8988T (cell line): ENCODE results near the gene DLL4.

Source experiments
- DNase-seq: peaks from one replicate; pipeline ENCODE4 v3.0.0; 2011

DLL4 gene

GRCh38 chr15:40927873-40928806, 1.0 kb upstream of the DLL4 start:
- no peak for DNase-seq

GRCh38 chr15:40929660-40930429, 705 bp downstream of the DLL4 start:
- DNase-seq, result no peak

- DNase-seq, result peak; percentile 68
These were observed 1.5 kb downstream of the DLL4 start for GRCh38 chr15:40930430-40931299.

- no peak for DNase-seq
These were observed 2.4 kb downstream of the DLL4 start for GRCh38 chr15:40931300-40932142.

GRCh38 chr15:40932156-40932555, 3.0 kb downstream of the DLL4 start:
- DNase-seq, result no peak

GRCh38 chr15:40932649-40933516, 3.7 kb downstream of the DLL4 start:
- DNase-seq, result no peak

- no peak for DNase-seq
These were observed 4.4 kb downstream of the DLL4 start for GRCh38 chr15:40933517-40933902.

- no peak for DNase-seq
These were observed 5.3 kb downstream of the DLL4 start for GRCh38 chr15:40934457-40934856.

- DNase-seq, result no peak
These were observed 7.1 kb downstream of the DLL4 start for GRCh38 chr15:40936234-40936708.

- DNase-seq, result no peak
These were observed 7.8 kb downstream of the DLL4 start for GRCh38 chr15:40936709-40937666.

GRCh38 chr15:40937762-40938535, 8.8 kb downstream of the DLL4 start:
- DNase-seq, result peak; percentile 90

- DNase-seq, result no peak
These were observed 9.4 kb downstream of the DLL4 start for GRCh38 chr15:40938536-40938870.

- DNase-seq, result no peak
These were observed 11.2 kb downstream of the DLL4 start for GRCh38 chr15:40940296-40940801.

- no peak for DNase-seq
These were observed 12.0 kb downstream of the DLL4 start for GRCh38 chr15:40941068-40941527.

- DNase-seq, result peak; percentile 90
These were observed 12.6 kb downstream of the DLL4 start for GRCh38 chr15:40941528-40942336.

GRCh38 chr15:40942337-40942854, 13.3 kb downstream of the DLL4 start:
- no peak for DNase-seq

GRCh38 chr15:40942878-40943277, 13.7 kb downstream of the DLL4 start:
- no peak for DNase-seq
